ENCODE data around the gene NIPBL. TPM values are rescaled to one million over a fixed set of nuclear protein-coding genes. Genes with fewer than 3 reads are reported as not detected.
"Not testable (repeated sequence)": the region's sequence is repeated elsewhere in the genome, so short reads cannot be mapped to it uniquely, and the experiment has no call there.

Gene NIPBL
- total RNA-seq, 2 experiments from 2014 or later = 39.8 to 42.1 TPM

DNA sequence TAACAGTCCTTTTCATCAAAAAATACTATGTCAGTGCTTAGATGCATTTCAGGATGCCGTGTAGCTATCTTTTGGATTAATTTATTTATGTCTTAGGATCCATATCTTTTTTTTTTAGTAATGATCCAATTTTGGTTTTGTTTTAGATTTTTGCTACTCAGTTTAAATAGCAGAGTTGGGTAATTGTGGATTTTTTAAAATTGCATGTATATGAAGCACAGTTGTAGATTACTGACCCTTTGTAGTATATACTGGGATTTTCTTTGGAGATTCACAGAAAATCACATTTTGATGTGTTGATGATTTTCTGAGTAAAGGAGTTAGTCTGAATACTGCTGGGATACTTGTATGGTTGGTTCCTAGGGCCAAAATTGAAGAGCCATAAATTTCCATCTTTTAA lies 111.8 kb downstream of the NIPBL start:
- no peaks in the 10 kb centered on the region for H3K9me3 Mint-ChIP-seq
- H3K27me3 Mint-ChIP-seq = no peaks in the 10 kb centered on the region
- no peak overlapping the region for H3K4me3 Mint-ChIP-seq
- H3K36me3 Mint-ChIP-seq = peaks cover 25% of the 10 kb centered on the region
- no peak for DNase-seq
- no peak overlapping the region for H3K27ac Mint-ChIP-seq
- peaks cover 26% of the 10 kb centered on the region for H3K4me1 Mint-ChIP-seq

DNA sequence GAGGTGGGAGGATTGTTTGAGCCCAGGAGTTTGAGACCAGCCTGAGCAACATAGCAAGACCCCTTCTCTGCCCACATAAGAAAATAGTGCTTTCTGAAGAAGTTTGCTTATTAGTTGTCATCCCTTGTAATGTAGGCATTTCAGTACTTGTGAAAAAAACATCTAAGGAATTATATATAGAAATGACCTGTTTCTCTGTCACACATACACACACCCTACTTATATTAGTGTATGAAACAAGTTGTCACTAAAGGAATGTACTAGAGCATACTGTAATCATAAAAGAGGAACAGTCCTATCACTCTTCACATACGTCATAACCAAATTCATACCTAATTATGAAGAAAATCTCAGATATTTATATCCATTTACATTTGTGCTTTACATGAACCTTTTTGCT lies 122.0 kb downstream of the NIPBL start:
- Mint-ChIP-seq H3K27ac (peak overlapping the region; percentile 7), H3K9me3 (no peaks in the 10 kb centered on the region), H3K36me3 (peaks cover 12% of the 10 kb centered on the region), H3K27me3 (no peaks in the 10 kb centered on the region), H3K4me3 (no peak overlapping the region), H3K4me1 (peaks cover 2% of the 10 kb centered on the region)
- no peak for DNase-seq

DNA sequence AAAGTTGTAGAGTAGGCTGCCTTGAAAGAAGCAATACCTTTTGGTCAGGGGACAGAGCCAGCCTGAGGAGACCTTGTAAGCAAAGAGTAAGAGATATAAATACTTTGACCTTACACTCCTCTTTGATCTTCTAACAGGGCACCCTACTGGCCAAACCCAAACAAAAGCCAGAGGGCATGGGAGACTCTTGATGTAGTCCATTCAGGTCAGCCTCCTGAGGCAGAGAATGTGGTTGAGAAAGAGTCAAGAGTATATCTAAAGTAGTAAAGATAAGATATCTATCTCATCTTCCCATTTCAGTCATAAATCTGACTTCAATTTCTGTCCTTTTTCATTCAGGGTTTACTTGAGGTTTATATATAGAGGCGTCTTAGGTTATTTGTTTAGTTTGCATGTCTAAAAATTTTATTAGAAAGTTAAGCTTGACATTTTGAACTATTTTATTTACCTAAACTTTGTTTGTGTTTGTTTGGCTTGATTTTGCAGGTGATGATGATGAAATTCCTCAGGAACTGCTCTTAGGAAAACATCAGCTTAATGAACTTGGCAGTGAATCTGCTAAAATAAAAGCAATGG lies 125.7 kb downstream of the NIPBL start:
- Mint-ChIP-seq H3K27me3 (no peaks in the 10 kb centered on the region), H3K27ac (no peak overlapping the region), H3K4me3 (no peak overlapping the region), H3K4me1 (peaks cover 2% of the 10 kb centered on the region), H3K9me3 (no peaks in the 10 kb centered on the region), H3K36me3 (peaks cover 5% of the 10 kb centered on the region)
- DNase-seq = no peak

DNA sequence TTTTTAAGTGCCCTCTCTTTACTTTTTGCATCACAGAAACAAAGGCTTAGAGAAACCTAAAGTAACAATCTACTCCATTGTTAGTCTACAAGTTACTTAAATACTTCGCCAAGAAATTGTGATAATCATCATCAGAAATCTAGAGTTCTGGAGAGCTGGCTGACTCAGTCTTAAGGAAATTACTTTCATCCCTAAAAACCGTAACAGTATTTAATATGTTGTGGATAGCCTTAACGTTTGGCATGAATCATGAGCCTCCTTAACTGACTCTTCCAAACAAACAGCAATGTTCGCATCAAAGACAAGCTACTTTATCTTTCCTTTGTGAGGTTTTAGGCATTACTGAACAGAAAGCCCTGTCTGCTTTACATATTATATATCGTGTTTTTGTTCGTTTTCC lies 128.7 kb downstream of the NIPBL start:
- Mint-ChIP-seq H3K27me3 (no peaks in the 10 kb centered on the region), H3K36me3 (peaks cover 4% of the 10 kb centered on the region), H3K27ac (no peak overlapping the region), H3K4me3 (no peak overlapping the region), H3K4me1 (no peaks in the 10 kb centered on the region), H3K9me3 (no peaks in the 10 kb centered on the region)
- no peak for DNase-seq

DNA sequence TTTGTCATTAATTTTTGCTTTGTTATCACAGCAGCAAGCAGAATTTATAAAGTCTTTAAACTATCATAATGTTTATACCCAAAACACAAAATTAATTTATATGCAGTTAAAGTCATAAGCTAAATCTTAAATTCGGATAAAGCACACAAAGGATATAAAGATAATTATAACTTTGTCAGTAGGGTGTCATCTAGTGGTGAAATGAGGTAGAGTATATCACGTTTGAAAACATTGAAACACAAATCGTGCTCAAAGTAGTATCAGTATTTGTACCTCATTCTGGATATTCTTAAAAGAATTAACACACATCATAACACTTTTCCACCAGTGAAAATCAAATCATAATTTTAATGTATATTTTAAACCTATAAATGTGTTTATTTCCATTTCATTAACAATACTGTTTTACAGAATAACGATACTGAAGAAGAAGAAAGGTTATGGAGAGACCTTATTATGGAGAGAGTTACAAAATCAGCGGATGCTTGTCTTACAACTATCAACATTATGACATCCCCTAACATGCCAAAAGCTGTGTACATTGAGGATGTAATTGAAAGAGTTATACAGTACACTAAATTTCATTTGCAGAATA lies 129.5 kb downstream of the NIPBL start:
- DNase-seq = no peak

DNA sequence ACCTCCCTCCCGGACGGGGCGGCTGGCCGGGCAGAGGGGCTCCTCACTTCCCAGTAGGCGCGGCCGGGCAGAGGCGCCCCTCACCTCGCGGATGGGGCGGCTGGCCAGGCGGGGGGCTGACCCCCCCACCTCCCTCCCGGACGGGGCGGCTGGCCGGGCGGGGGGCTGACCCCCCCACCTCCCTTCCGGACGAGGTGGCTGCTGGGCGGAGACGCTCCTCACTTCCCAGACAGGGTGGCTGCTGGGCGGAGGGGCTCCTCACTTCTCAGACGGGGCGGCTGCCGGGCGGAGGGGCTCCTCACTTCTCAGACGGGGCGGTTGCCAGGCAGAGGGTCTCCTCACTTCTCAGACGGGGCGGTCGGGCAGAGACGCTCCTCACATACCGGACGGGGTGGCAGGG lies 136.6 kb downstream of the NIPBL start:
- H3K4me3 Mint-ChIP-seq, DNase-seq, H3K9me3 Mint-ChIP-seq, H3K27ac Mint-ChIP-seq, H3K4me1 Mint-ChIP-seq, H3K27me3 Mint-ChIP-seq: not testable (repeated sequence)
- peaks cover 12% of the 10 kb centered on the region for H3K36me3 Mint-ChIP-seq

More for the DNA sequence above, 129.5 kb downstream of the NIPBL start:
- H3K27ac Mint-ChIP-seq = no peak overlapping the region
- H3K9me3 Mint-ChIP-seq = no peaks in the 10 kb centered on the region
- peaks cover 8% of the 10 kb centered on the region for H3K36me3 Mint-ChIP-seq
- no peaks in the 10 kb centered on the region for H3K27me3 Mint-ChIP-seq
- no peaks in the 10 kb centered on the region for H3K4me1 Mint-ChIP-seq
- H3K4me3 Mint-ChIP-seq = no peak overlapping the region

DNA sequence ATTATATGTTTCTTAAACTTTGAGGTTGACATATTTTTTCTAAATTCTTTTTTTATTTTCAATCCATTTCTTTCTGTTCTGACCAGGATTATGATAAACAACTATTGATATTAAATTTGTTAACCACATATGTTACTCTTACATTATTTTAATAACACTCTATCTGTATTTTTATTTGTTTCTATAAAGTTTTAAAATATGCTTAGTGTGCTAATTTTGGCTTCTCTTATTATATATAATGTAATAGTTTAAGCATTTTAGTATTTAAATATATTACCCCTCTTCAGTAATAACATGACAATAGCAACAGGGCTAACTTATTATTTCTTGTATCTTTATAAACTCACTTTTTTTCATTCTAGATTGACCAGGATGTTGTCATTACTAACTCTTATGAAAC lies 137.8 kb downstream of the NIPBL start:
- no peak overlapping the region for H3K4me3 Mint-ChIP-seq
- no peak overlapping the region for H3K27ac Mint-ChIP-seq
- DNase-seq = no peak
- H3K9me3 Mint-ChIP-seq = no peaks in the 10 kb centered on the region
- no peaks in the 10 kb centered on the region for H3K4me1 Mint-ChIP-seq
- H3K27me3 Mint-ChIP-seq = no peaks in the 10 kb centered on the region
- H3K36me3 Mint-ChIP-seq = peaks cover 9% of the 10 kb centered on the region

DNA sequence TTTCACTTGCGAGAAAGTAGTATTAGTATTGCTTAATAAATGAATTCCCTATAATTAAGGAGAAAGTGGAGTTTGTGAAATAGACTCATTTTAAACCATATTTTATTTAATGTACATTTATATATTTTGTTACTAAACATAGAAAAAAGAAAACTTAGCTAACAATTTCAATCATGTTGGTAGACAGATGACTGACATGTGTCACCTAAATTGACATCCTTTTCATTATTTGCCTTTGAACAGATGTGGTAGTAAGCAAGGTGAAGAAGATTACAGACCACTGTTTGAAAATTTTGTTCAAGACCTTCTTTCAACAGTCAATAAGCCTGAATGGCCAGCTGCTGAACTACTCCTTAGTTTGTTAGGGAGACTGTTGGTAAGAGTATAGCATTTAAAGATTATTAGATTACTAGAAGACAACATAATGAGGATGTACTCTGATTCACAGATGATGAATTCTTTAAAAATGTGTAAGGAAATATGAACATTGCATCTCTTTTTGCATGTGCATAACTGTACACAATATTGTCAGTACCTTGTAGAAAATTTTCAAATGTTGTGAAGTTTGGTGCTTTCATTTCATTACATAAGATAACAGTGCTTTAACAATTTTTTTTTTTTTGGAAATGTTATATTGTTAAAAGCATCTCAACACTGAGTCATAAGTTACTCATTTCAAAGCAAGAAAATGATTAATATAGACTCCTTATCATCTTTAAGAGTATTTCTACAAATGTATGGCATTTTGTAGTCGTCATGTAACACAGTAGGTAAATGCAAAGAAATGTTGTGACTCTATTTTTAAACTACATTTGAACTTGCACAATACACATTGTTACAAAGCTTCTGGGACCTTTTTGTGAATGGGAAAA lies 139.5 kb downstream of the NIPBL start:
- H3K4me1 Mint-ChIP-seq = no peaks in the 10 kb centered on the region

DNA sequence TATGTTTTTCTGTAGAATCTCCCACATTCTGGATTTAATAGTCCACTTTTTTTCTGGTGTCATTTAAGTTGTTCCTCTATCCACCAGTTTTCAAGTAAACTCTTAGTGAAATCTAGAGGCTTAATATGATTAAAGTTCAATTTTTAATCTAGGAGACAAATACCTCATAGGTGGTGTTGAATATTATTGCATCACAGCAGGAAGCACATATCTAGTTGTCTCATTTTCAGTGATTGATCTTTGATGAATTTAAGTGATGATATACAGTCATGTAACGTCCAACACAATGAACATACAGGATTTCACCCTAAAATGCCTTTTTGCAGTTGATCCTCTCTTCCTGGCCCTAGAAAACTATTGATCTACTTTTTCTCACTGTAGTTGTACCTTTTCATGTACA lies 152.3 kb downstream of the NIPBL start:
- Mint-ChIP-seq H3K4me3 (no peak overlapping the region), H3K9me3 (peaks cover 1% of the 10 kb centered on the region), H3K36me3 (peaks cover 31% of the 10 kb centered on the region), H3K27me3 (no peaks in the 10 kb centered on the region), H3K4me1 (no peaks in the 10 kb centered on the region), H3K27ac (peak overlapping the region; percentile 2)
- DNase-seq = no peak

More for the DNA sequence above, 139.5 kb downstream of the NIPBL start:
- H3K36me3 Mint-ChIP-seq = peaks cover 6% of the 10 kb centered on the region
- no peaks in the 10 kb centered on the region for H3K27me3 Mint-ChIP-seq
- no peak overlapping the region for H3K27ac Mint-ChIP-seq
- no peaks in the 10 kb centered on the region for H3K9me3 Mint-ChIP-seq
- DNase-seq = no peak
- H3K4me3 Mint-ChIP-seq = no peak overlapping the region

DNA sequence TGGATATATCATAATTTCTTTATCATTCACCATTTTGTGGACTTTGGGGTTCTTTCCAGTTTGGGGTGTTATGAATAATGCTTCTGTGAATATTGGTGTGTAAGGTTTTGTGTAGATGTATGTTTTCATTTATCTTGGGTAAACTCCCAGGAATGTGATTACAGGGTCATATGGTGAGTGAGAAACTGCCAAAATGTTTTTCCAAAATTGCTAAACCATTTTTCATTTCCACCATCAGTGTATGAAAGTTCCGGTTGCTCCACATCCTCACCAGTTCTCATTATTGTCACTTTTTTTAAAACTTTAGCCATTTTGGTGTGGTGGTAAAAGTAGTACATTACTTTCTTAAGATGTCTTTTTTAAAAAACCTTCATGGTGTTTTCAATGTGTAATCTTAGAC lies 152.9 kb downstream of the NIPBL start:
- H3K4me3 Mint-ChIP-seq = no peak overlapping the region
- peaks cover 1% of the 10 kb centered on the region for H3K9me3 Mint-ChIP-seq
- no peaks in the 10 kb centered on the region for H3K4me1 Mint-ChIP-seq
- no peak overlapping the region for H3K27ac Mint-ChIP-seq
- DNase-seq = no peak
- H3K36me3 Mint-ChIP-seq = peaks cover 29% of the 10 kb centered on the region
- no peaks in the 10 kb centered on the region for H3K27me3 Mint-ChIP-seq

DNA sequence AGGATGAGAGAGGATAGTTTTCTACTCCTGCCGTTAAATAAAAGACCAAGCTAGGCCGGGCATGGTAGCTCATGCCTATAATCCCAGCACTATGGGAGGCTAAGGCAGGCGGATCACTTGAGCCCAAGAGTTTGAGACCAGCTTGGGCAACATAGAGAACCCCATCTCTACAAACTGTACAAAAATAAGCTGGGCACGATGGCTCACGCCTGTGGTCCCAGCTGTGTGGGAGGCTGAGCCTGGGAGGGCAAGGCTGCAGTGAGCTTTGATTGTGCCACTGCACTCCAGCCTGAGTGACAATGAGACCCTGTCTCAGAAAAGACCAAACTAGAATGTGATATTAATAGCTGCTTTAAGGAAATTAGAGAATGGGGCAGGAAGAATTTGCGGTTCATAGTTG lies 158.4 kb downstream of the NIPBL start:
- no peak overlapping the region for H3K27ac Mint-ChIP-seq
- H3K36me3 Mint-ChIP-seq = peaks cover 8% of the 10 kb centered on the region
- H3K9me3 Mint-ChIP-seq = no peaks in the 10 kb centered on the region
- H3K4me1 Mint-ChIP-seq = no peaks in the 10 kb centered on the region
- no peaks in the 10 kb centered on the region for H3K27me3 Mint-ChIP-seq
- DNase-seq = no peak
- no peak overlapping the region for H3K4me3 Mint-ChIP-seq

DNA sequence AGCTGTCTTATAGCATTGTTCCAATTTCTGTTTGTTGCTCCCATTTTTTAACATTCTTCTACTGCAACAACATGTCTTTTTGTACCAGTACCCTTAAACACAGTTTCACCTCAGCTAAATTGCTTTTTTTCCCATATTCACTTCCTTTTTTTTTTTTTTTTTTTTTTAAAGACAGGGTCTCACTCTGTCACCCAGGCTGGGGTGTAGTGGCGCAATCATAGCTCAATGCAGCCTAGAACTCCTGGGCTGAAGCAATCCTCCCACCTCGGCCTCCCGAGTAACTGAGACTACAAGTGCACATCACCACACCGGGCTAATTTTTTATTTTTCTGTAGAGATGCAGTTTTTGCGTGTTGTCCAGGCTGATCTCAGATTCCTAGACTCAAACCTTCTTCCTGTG lies 161.3 kb downstream of the NIPBL start:
- H3K9me3 Mint-ChIP-seq = no peaks in the 10 kb centered on the region
- no peaks in the 10 kb centered on the region for H3K27me3 Mint-ChIP-seq
- H3K4me3 Mint-ChIP-seq = no peak overlapping the region
- DNase-seq = no peak
- no peaks in the 10 kb centered on the region for H3K4me1 Mint-ChIP-seq
- peaks cover 3% of the 10 kb centered on the region for H3K36me3 Mint-ChIP-seq
- H3K27ac Mint-ChIP-seq = no peak overlapping the region

DNA sequence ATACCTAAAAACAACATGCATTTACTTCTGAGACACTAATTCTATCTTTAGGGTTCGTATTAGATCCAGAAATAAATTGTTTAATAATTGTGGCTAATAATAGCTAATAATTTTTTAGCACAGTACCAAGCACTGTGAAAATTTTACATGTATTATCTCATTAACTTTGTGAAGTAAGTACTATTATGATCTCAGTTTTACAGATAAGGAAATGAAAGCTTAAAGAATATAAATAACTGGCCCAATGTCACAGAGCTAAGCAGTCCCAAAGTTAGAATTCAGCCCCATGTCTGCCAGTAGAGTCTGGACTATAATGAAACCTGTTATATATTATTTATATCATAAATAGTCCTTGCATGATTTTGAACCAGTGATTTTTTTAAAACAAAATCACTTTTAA lies 163.3 kb downstream of the NIPBL start:
- DNase-seq = no peak
- H3K36me3 Mint-ChIP-seq = no peaks in the 10 kb centered on the region
- H3K4me1 Mint-ChIP-seq = no peaks in the 10 kb centered on the region
- no peak overlapping the region for H3K27ac Mint-ChIP-seq
- H3K4me3 Mint-ChIP-seq = no peak overlapping the region
- no peaks in the 10 kb centered on the region for H3K9me3 Mint-ChIP-seq
- H3K27me3 Mint-ChIP-seq = no peaks in the 10 kb centered on the region

DNA sequence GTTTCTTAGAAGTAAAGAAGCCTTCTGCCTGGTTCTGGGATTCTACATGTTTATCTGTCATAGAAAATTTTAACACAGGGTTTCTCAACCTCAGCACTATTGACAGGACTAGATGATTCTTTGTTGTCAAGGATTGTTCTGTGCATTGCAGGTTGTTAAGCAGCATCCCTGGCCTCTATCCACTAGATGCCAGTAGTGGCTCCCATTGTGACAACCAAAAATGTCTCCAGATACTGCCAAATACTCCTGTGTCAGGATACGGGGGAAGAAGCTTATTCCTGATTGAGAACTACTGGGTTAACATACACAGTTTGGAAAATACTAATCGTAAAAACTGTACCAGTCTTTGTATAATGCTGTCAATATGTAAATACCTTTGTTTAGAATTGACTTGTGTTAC lies 167.1 kb downstream of the NIPBL start:
- DNase-seq = no peak
- no peak overlapping the region for H3K4me3 Mint-ChIP-seq
- peaks cover 5% of the 10 kb centered on the region for H3K36me3 Mint-ChIP-seq
- H3K27me3 Mint-ChIP-seq = no peaks in the 10 kb centered on the region
- no peaks in the 10 kb centered on the region for H3K9me3 Mint-ChIP-seq
- H3K27ac Mint-ChIP-seq = no peak overlapping the region
- H3K4me1 Mint-ChIP-seq = no peaks in the 10 kb centered on the region

DNA sequence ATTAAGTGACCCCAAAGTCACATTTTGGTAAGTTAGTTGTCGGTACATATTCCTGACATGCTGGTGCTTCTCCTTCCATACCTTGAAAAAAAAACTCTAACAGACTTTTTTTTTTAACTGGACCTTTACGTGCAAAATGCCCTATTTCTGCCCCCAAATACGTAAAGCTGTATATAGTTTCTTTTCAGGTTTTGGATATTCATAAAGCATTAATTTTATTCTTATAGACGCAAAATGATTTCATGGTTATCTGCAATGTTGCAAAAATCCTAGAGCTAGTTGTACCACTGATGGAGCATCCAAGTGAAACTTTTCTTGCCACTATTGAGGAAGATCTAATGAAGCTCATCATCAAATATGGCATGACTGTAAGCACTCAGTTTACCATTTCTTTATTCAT lies 167.6 kb downstream of the NIPBL start:
- peaks cover 5% of the 10 kb centered on the region for H3K36me3 Mint-ChIP-seq
- no peak overlapping the region for H3K27ac Mint-ChIP-seq
- H3K4me1 Mint-ChIP-seq = no peaks in the 10 kb centered on the region

DNA sequence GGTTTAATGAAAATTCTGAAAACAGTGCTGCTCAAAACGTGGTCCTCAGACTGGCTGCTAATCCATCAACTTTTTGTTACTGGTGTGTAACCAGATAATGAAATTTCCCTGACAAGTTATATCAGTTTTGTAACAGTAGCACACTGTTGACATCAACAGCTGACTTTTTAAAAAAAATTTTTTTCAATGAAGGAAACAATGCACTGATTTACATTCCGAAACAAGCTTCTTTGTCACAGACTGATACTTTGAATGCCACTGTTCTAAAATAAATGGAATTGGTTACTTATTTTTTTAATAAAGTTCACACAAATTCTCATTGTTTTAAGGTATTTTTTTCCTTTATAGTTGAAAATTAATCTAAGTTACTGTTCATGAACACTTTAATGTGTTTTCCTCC lies 169.1 kb downstream of the NIPBL start:
- H3K36me3 Mint-ChIP-seq = peaks cover 7% of the 10 kb centered on the region
- no peak overlapping the region for H3K27ac Mint-ChIP-seq
- H3K4me3 Mint-ChIP-seq = no peak overlapping the region
- no peaks in the 10 kb centered on the region for H3K4me1 Mint-ChIP-seq
- DNase-seq = no peak
- no peaks in the 10 kb centered on the region for H3K27me3 Mint-ChIP-seq
- H3K9me3 Mint-ChIP-seq = no peaks in the 10 kb centered on the region

More for the DNA sequence above, 167.6 kb downstream of the NIPBL start:
- DNase-seq = no peak
- Mint-ChIP-seq H3K9me3 (no peaks in the 10 kb centered on the region), H3K27me3 (no peaks in the 10 kb centered on the region), H3K4me3 (no peak overlapping the region)
